ENCODE results near the gene TOP2A.
"Not testable (repeated sequence)": the region's sequence is repeated elsewhere in the genome, so short reads cannot be mapped to it uniquely, and the experiment has no call there.

TOP2A gene

DNA sequence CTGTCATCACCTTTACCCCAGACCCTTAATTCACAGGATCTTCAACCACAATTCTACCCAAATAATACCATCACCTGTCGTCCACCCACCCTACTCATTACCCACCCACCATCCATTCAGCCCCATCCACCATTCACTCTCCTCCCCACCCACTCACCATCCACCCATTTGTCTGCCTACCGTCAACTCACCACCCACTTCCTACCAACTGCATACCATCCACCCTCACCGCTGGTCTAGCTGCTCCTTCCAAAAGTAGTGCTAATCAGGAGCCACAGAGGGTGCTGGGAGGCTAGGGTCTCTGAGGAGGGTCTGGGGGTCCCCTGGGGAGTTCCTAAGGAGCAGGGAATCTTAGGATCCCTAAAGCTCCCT is 13.5 kb upstream of the TOP2A start:
- no peak for DNase-seq (ENCODE audit: low spot score)

- DNase-seq (ENCODE audit: low spot score), result no peak
Measured at GRCh38 chr17:40430272-40431230, 12.9 kb upstream of the TOP2A start.

DNA sequence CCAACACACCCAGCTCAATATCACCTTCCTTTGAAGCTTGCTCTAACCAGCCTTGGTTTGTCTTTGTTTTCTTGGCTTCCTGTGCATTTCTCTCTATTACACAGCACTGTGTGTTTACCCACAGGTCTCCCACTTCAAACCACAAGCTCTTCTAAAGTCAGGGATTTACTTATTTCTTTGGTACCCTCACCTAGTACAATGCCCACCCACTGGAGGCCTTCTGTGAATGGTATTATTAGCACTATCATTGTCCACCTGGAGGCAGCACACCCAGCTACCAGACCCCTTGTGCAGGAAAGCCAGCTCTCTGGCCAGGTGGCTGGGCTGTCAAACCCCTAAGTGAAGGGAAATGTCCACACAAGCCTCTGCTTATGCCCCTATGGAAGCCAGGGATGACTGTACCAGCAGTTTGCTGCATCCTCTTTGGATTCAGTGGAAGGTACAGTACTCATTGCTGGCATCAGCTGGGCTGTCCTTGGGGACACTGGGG is 9.4 kb upstream of the TOP2A start:
- no peak for DNase-seq (ENCODE audit: low spot score)

- no peak for DNase-seq (ENCODE audit: low spot score)
Measured at GRCh38 chr17:40425741-40426140, 8.0 kb upstream of the TOP2A start.

GRCh38 chr17:40422990-40423633 is 5.4 kb upstream of the TOP2A start:
- DNase-seq (ENCODE audit: low spot score), result no peak

DNA sequence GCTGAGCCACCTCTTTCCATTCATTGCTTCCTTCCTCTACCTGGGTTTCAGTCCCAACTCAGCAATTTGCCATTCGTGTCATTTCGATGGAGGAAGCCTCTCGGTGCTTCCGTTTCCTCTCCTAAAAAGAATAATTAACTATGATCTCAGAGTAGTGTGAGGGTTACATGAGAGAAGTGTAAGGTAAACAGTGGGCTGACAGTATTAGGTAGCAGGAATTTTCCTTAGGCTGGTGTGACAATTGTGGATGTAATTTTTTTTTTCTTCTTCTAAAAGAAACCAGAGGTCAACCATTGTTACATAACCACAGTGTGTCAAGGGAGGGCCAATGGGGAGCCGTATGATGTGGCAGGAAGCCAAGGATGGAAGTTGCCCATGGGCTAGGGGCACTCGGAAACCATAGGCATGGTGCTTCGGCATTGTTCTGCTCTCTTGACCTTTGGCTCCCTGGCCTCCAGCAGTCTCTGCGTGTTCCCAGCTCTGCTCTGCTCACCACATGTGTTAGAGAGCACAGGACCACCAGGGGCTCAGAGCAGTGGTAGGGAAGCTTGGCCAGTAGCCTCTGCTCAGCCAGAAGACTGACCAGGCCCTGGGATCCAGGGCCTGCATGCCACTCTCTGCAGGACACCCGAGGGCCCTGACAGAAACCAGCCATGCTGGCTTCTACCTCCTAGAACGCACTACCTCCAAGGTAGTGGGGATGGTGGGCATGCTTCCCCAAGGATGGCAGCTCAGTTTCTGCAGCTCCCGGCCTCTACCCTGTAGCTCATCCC is 2.0 kb upstream of the TOP2A start:
- DNase-seq (ENCODE audit: low spot score), result no peak

GRCh38 chr17:40418428-40418706 is 671 bp upstream of the TOP2A start:
- no peak for DNase-seq (ENCODE audit: low spot score)

- peak; percentile 35 for DNase-seq (ENCODE audit: low spot score)
Measured at GRCh38 chr17:40417258-40417608, 463 bp downstream of the TOP2A start.

DNA sequence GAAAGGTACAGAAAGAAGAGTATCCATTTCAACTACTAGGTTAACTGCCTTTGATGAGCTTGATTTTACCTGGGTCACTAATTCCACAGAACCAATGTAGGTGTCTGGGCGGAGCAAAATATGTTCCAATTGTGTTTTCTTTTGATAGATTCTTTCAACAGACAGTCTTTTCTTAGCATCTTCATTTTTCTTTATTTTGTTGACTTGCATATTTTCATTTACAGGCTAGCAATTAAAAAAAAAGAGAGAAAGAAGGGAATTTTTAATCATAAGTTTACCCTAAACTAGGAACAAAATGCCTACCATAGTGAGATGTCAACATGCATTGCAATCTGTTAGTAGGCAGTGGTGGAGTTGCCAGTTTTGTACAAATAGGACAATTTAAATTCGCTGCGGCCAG is 1.0 kb downstream of the TOP2A start:
- DNase-seq (ENCODE audit: low spot score), result no peak

- DNase-seq (ENCODE audit: low spot score), result peak; percentile 67
Measured at GRCh38 chr17:40415390-40415789, 2.3 kb downstream of the TOP2A start.

GRCh38 chr17:40414312-40414711 is 3.4 kb downstream of the TOP2A start:
- not testable (repeated sequence) for DNase-seq (ENCODE audit: low spot score)

DNA sequence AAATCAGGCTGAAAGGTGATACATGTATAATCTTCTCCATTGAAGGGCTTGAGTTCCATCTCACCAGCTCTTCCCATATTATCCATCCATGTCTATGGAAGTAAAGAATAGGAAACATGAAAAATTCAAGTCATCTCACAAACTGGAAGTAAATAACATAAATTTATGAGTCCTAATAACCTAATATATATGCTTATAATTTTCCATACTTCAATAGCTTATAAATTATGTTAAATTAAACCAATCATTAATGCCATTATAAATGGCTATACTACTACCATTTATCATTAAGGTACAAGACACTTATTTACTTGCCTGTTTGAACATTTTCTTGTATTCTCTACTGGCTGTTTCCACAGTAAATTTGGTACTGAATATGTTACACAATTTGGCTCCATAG is 4.8 kb downstream of the TOP2A start:
- DNase-seq (ENCODE audit: low spot score), result no peak

GRCh38 chr17:40411821-40412220 is 5.9 kb downstream of the TOP2A start:
- no peak for DNase-seq (ENCODE audit: low spot score)

- no peak for DNase-seq (ENCODE audit: low spot score)
Measured at GRCh38 chr17:40410082-40410481, 7.6 kb downstream of the TOP2A start.

DNA sequence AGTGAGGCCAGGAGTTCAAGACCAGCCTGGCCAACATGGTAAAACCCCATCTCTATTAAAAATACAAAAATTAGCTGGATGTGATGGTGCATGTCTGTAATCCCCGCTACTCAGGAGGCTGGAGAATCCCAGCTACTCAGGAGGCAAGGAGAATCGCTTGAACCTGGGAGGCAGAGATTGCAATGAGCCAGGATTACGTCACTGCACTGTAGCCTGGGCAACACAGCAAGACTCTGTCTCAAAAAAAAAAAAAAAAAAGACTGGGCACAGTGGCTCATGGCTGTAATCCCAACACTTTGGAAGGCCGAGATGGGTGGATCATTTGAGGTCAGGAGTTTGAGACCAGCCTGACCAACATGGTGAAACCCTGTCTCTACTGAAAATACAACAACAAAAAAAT is 8.2 kb downstream of the TOP2A start:
- DNase-seq (ENCODE audit: low spot score), result not testable (repeated sequence)

DNA sequence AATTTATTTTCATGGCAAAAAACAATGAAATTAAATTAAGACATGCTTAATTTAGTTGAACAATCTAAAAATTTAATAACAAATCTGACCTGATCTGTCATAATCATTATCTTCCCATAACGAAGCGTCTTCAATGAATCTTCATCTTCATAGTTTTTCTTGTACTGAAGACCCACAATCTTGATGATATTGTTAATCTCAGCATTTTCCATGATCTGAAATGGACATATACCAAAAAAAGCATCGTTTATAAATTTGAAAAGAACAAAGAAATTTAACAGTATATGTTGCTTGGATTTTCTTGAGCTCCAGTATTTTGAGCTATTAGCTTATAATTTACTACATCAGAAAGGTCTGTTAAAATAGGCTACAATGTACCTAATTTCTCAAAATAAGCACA is 10.2 kb downstream of the TOP2A start:
- no peak for DNase-seq (ENCODE audit: low spot score)

GRCh38 chr17:40404003-40404402 is 13.7 kb downstream of the TOP2A start:
- no peak for DNase-seq (ENCODE audit: low spot score)

GRCh38 chr17:40402668-40403067 is 15.0 kb downstream of the TOP2A start:
- no peak for DNase-seq (ENCODE audit: low spot score)

GRCh38 chr17:40399185-40399584 is 18.5 kb downstream of the TOP2A start:
- DNase-seq (ENCODE audit: low spot score), result peak; percentile 62

GRCh38 chr17:40386555-40386954 is 31.1 kb downstream of the TOP2A start:
- DNase-seq (ENCODE audit: low spot score), result not testable (repeated sequence)

DNA sequence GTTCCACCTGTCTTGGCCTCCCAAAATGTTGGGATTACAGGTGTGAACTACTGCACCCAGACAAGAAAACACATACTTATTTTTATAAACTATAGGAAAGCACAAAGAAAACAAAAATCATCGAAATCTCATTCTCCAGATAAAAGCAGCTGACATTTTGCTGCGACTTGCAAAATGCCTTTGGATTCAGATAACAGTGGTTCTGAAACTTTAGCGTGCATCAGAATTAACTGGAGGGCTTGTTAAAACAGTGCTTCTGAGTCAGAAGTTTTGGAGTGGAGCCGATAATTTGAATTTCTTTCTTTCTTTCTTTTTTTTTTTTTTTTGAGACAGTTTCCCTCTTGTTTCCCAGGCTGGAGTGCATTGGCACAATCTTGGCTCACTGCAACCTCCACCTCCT is 35.4 kb downstream of the TOP2A start:
- no peak for DNase-seq (ENCODE audit: low spot score)

GRCh38 chr17:40378966-40379365 is 38.7 kb downstream of the TOP2A start:
- DNase-seq (ENCODE audit: low spot score), result no peak

DNA sequence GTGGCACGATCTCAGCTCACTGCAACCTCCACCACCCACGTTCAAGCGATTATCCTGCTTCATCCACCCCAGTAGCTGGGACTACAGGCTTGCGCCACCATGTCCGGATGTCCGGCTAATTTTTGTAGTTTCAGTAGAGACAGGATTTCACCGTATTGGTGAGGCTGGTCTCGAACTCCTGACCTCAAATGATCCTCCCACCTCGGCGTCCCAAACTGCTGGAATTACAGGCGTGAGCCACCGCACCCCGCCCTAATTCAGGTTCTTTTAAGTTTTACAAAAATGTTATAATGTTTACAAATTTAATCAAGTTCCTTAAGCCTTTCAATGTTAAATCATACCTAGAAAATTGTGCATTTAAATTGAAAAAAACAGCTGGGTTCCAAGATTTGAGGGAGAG is 39.9 kb downstream of the TOP2A start:
- DNase-seq (ENCODE audit: low spot score), result no peak
